HL-60 (cell line): ENCODE measurements around the gene IL1RAPL1.

Source experiments
- DNase-seq, 2 experiments: peaks; one replicate each; pipeline ENCODE4 v3.0.0-alpha.2; 2010 to 2020; ENCODE audit warnings: low read depth in 1 of 2, low spot score in 1 of 2
- H3K27ac ChIP-seq: fragments of 250-450 bp; sonication (Bioruptor Pico); replicated peaks from 2 replicates; pipeline ENCODE4 v1.5.1; 2020; ENCODE audit warnings: mild to moderate bottlenecking, moderate library complexity
- H3K27me3 ChIP-seq: fragments of 250-450 bp; sonication (Bioruptor Pico); 2 replicates; pipeline ENCODE4 v1.5.1; 2021; ENCODE audit warnings: mild to moderate bottlenecking, moderate library complexity; ENCODE audit not compliant: insufficient read depth, poor library complexity, severe bottlenecking
- H3K4me3 ChIP-seq: replicated peaks from 2 replicates; pipeline ENCODE4 v1.5.1; 2011; ENCODE audit warnings: mild to moderate bottlenecking, control low read depth, low read length; ENCODE audit not compliant: insufficient read depth
- CTCF ChIP-seq: IDR thresholded peaks from one replicate; pipeline ENCODE4 v1.5.1; 2011; ENCODE audit warnings: low read length, control low read depth, inconsistent platforms; ENCODE audit not compliant: insufficient read depth
- GABPA ChIP-seq: IDR thresholded peaks from 2 replicates; pipeline ENCODE4 v1.6.1; 2012; ENCODE audit warnings: low read depth
- POLR2AphosphoS5 ChIP-seq: IDR thresholded peaks from 2 replicates; pipeline ENCODE4 v1.6.1; 2012; ENCODE audit warnings: low read depth
- REST ChIP-seq: IDR thresholded peaks from 2 replicates; pipeline ENCODE4 v1.6.1; 2012; ENCODE audit warnings: low read depth; ENCODE audit not compliant: insufficient replicate concordance
- SPI1 ChIP-seq: IDR thresholded peaks from 2 replicates; pipeline ENCODE4 v1.6.1; 2012; ENCODE audit warnings: low read depth, mild to moderate bottlenecking, borderline replicate concordance

IL1RAPL1 gene

GRCh38 chrX:29851857-29852605 is 1264.8 kb downstream of the IL1RAPL1 start:
- no peak for TF ChIP-seq REST
- TF ChIP-seq POLR2AphosphoS5, result no peak
- no peak for TF ChIP-seq SPI1
- TF ChIP-seq CTCF, result no peak
- no peak for TF ChIP-seq GABPA
- Histone ChIP-seq H3K4me3 (no peak overlapping the region), H3K27me3 (no peaks in the 10 kb centered on the region), H3K27ac (no peak overlapping the region)
- no peak for DNase-seq

GRCh38 chrX:29852767-29853166 is 1265.5 kb downstream of the IL1RAPL1 start:
- no peaks in the 10 kb centered on the region for H3K27me3 ChIP-seq
- no peak overlapping the region for H3K27ac ChIP-seq
- DNase-seq, result no peak
- TF ChIP-seq POLR2AphosphoS5 (no peak), SPI1 (no peak), CTCF (no peak), GABPA (no peak), REST (no peak)
- H3K4me3 ChIP-seq, result no peak overlapping the region

- no peak for DNase-seq
- no peaks in the 10 kb centered on the region for H3K27me3 ChIP-seq
- no peak overlapping the region for H3K4me3 ChIP-seq
- no peak for TF ChIP-seq REST
- no peak for TF ChIP-seq POLR2AphosphoS5
- no peak for TF ChIP-seq CTCF
- TF ChIP-seq GABPA, result no peak
- TF ChIP-seq SPI1, result no peak
- no peak overlapping the region for H3K27ac ChIP-seq
Measured at GRCh38 chrX:29858714-29859113, 1271.5 kb downstream of the IL1RAPL1 start.
